PC-3 (cell line): ENCODE results near the gene MDM4. TPM values are rescaled to one million over a fixed set of nuclear protein-coding genes. Genes with fewer than 3 reads are reported as not detected.

Source experiments
- ATAC-seq: fragments of 200-7000 bp; cut with Tn5 transposase; 2 replicates; pipeline ENCODE4 v1.9.1; 2020; ENCODE audit warnings: mild to moderate bottlenecking, moderate library complexity
- BruUV-seq: library from RNA; stranded (reverse); fragments of 400-500 nt; replicated peaks from 2 replicates; lab custom pipeline; 2021; lab: Mats Ljungman, UMichigan
- CTCF ChIA-PET: fragments of 300-600 bp; sonication (Branson Sonifier 250); formaldehyde crosslinking; loops from one replicate; lab custom pipeline; 2022; ENCODE audit warnings: antibody characterized with exemption; lab: Charles Lee
- POLR2A ChIA-PET: fragments of 300-600 bp; sonication (Branson Sonifier 250); formaldehyde crosslinking; loops from one replicate; lab custom pipeline; 2022; ENCODE audit warnings: antibody characterized with exemption; ENCODE audit not compliant: unreplicated experiment; lab: Charles Lee
- DNase-seq: peaks from one replicate; pipeline ENCODE4 v3.0.0-alpha.2; 2015
- H2AFZ ChIP-seq: fragments of 300-600 bp; sonication (generic); 2 replicates; pipeline ENCODE4 v1.6.0; 2016; ENCODE audit warnings: antibody characterized with exemption, low read length
- H3F3A ChIP-seq: fragments of 300-600 bp; sonication (generic); one replicate; pipeline ENCODE4 v1.6.0; 2017; ENCODE audit warnings: antibody characterized with exemption, low read length, control low read depth, mild to moderate bottlenecking; ENCODE audit not compliant: unreplicated experiment
- H3K27ac ChIP-seq: fragments of 300-600 bp; sonication (generic); 2 replicates; pipeline ENCODE4 v1.5.1; 2016; ENCODE audit warnings: mild to moderate bottlenecking, low read length
- H3K27me3 ChIP-seq: fragments of 300-600 bp; sonication (generic); 2 replicates; pipeline ENCODE4 v1.6.1; 2016; ENCODE audit warnings: low read length, mixed read lengths
- H3K36me3 ChIP-seq: fragments of 300-600 bp; sonication (generic); 2 replicates; pipeline ENCODE4 v1.6.1; 2016; ENCODE audit warnings: low read depth, mixed run types, low read length, mixed read lengths
- H3K4me1 ChIP-seq: fragments of 300-600 bp; sonication (generic); 2 replicates; pipeline ENCODE4 v1.5.1; 2016; ENCODE audit warnings: low read length; ENCODE audit not compliant: insufficient read depth
- H3K4me2 ChIP-seq: fragments of 300-600 bp; sonication (generic); 2 replicates; pipeline ENCODE4 v1.6.0; 2016; ENCODE audit warnings: low read length
- H3K4me3 ChIP-seq: fragments of 300-600 bp; sonication (generic); 2 replicates; pipeline ENCODE4 v1.5.1; 2016; ENCODE audit warnings: mild to moderate bottlenecking, low read length, mixed read lengths
- H3K79me2 ChIP-seq: fragments of 300-600 bp; sonication (generic); 2 replicates; pipeline ENCODE4 v1.6.1; 2017; ENCODE audit warnings: low read length, mixed read lengths
- H3K9ac ChIP-seq: fragments of 300-600 bp; sonication (generic); 2 replicates; pipeline ENCODE4 v1.6.0; 2016; ENCODE audit warnings: mild to moderate bottlenecking, low read length
- H3K9me2 ChIP-seq: fragments of 300-600 bp; sonication (generic); replicated peaks from 2 replicates; pipeline ENCODE4 v1.6.1; 2016; ENCODE audit warnings: mixed run types, low read length, mixed read lengths
- H3K9me3 ChIP-seq: fragments of 300-600 bp; sonication (generic); 2 replicates; pipeline ENCODE4 v1.6.1; 2016; ENCODE audit warnings: low read length, mixed read lengths
- H4K20me1 ChIP-seq: fragments of 300-600 bp; sonication (generic); 2 replicates; pipeline ENCODE4 v1.6.1; 2016; ENCODE audit warnings: low read length, mixed read lengths
- CTCF ChIP-seq: fragments of 300-600 bp; sonication (generic); conservative IDR thresholded peaks from 2 replicates; pipeline ENCODE4 v1.5.1; 2017; ENCODE audit warnings: antibody characterized with exemption, low read depth, mild to moderate bottlenecking, low read length
- EZH2 ChIP-seq: fragments of 300-600 bp; sonication (generic); IDR thresholded peaks from one replicate; pipeline ENCODE4 v1.6.1; 2017; ENCODE audit warnings: antibody characterized with exemption, mild to moderate bottlenecking, low read length; ENCODE audit not compliant: unreplicated experiment
- EZH2phosphoT487 ChIP-seq: fragments of 300-600 bp; sonication (generic); IDR thresholded peaks from 2 replicates; pipeline ENCODE4 v1.6.1; 2018; ENCODE audit warnings: mild to moderate bottlenecking, antibody characterized with exemption, low read length, borderline replicate concordance
- intact Hi-C: fragments of 100-400 bp; cut with micrococcal nuclease; formaldehyde crosslinking; loops from 2 replicates; pipeline ENCODE4 v1.9.0; 2023
- total RNA-seq: library from RNA; depleted of rRNA; stranded (reverse); fragments of >200 nt; gene quantifications from 2 replicates; pipeline ENCODE4 v1.2.3, GENCODE V29; 2014

MDM4 gene
- total RNA-seq, 1 experiment from 2014 or later: 36.3 TPM

DNA sequence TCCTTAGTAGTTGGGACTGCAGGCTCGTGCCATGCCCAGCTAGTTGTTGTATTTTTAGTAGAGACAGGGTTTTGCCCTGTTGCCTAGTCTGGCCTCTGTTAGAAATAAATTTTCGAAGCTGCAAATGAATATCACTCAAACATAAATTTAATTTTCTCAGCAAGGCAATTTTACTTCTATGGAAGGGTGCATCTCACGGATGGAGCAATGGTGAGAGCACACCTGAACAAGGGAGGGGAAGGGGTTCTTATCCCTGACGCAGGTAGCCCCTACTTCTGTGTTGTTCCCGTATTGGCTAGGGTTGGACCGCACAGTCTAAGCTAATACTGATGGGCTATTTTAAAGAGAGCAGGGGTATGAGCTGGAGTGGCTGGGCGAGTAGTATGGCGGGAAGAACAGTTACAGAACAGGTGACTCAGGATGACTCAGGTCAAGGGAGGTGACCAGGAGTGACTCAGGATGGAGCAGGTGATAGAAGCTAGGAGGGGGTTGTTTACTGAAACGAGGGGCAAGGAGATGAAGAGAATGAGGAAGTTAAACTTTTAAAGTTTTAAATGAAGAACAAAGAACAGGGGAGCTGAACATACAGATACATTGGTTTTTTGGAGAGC is 7.5 kb downstream of the MDM4 start:
- H3K27me3 ChIP-seq: no peaks in the 10 kb centered on the region
- peaks cover 19% of the 10 kb centered on the region for H3K9me3 ChIP-seq
- H3K4me1 ChIP-seq: no peaks in the 10 kb centered on the region
- ATAC-seq: peak; percentile 90
- DNase-seq: peak; percentile 94
- H3K36me3 ChIP-seq: peaks cover 88% of the 10 kb centered on the region
- CTCF ChIA-PET: no interaction called here
- no peaks in the 10 kb centered on the region for H3K9me2 ChIP-seq
- H2AFZ ChIP-seq: no peak overlapping the region
- no peak for TF ChIP-seq CTCF
- no peak for TF ChIP-seq EZH2
- TF ChIP-seq EZH2phosphoT487: no peak
- H3K4me3 ChIP-seq: peak overlapping the region; percentile 11; the same call in 1 of the 2 replicates
- H4K20me1 ChIP-seq: no peaks in the 10 kb centered on the region
- H3K4me2 ChIP-seq: no peak overlapping the region
- H3K9ac ChIP-seq: no peak overlapping the region
- intact Hi-C loops: no loop called here
- H3K27ac ChIP-seq: peak overlapping the region; percentile 54
- H3K79me2 ChIP-seq: peaks cover 66% of the 10 kb centered on the region
- peaks cover 4% of the 10 kb centered on the region for H3F3A ChIP-seq
- POLR2A ChIA-PET: no interaction called here
- no TSS peak for BruUV-seq

GRCh38 chr1:204524986-204525385 is 8.8 kb downstream of the MDM4 start:
- Histone ChIP-seq H3K4me3 (no peak overlapping the region), H3K27me3 (no peaks in the 10 kb centered on the region), H3K9me3 (peaks cover 19% of the 10 kb centered on the region), H4K20me1 (no peaks in the 10 kb centered on the region), H2AFZ (no peak overlapping the region), H3K4me1 (no peaks in the 10 kb centered on the region), H3K27ac (no peak overlapping the region), H3K79me2 (peaks cover 54% of the 10 kb centered on the region), H3K4me2 (no peak overlapping the region), H3K9me2 (no peaks in the 10 kb centered on the region), H3K9ac (no peak overlapping the region), H3F3A (peaks cover 4% of the 10 kb centered on the region), H3K36me3 (peaks cover 91% of the 10 kb centered on the region)
- ATAC-seq (no peak), DNase-seq (no peak)
- POLR2A ChIA-PET: interaction anchor here (0.6 kb wide), 1 partner anchor 14 kb away, joined by 4 read pairs; no protein-coding TSS in a partner anchor
- no TSS peak for BruUV-seq
- intact Hi-C loops: no loop called here
- TF ChIP-seq CTCF (no peak), EZH2phosphoT487 (no peak), EZH2 (no peak)
- CTCF ChIA-PET: interaction anchor here (0.6 kb wide), 1 partner anchor 147 kb away, joined by 3 read pairs; no protein-coding TSS in a partner anchor

- ChIA-PET POLR2A (no interaction called here), CTCF (interaction anchor here (0.7 kb wide), 1 partner anchor 279 kb away, joined by 5 read pairs; no protein-coding TSS in a partner anchor)
- TSS peak; percentile 2 for BruUV-seq
- ATAC-seq: no peak
- intact Hi-C loops: no loop called here
- DNase-seq: no peak
- H3K9me3 ChIP-seq: peaks cover 6% of the 10 kb centered on the region
- no peak for TF ChIP-seq EZH2
- TF ChIP-seq EZH2phosphoT487: no peak
- TF ChIP-seq CTCF: no peak
- no peak overlapping the region for H3K27ac ChIP-seq
- H3K4me3 ChIP-seq: no peak overlapping the region
- no peaks in the 10 kb centered on the region for H3K4me1 ChIP-seq
- peaks cover 93% of the 10 kb centered on the region for H3K36me3 ChIP-seq
- H3K9me2 ChIP-seq: no peaks in the 10 kb centered on the region
- no peak overlapping the region for H2AFZ ChIP-seq
- H3K9ac ChIP-seq: no peak overlapping the region
- no peaks in the 10 kb centered on the region for H3K27me3 ChIP-seq
- peaks cover 4% of the 10 kb centered on the region for H3F3A ChIP-seq
- no peak overlapping the region for H3K4me2 ChIP-seq
- H3K79me2 ChIP-seq: peaks cover 24% of the 10 kb centered on the region
- H4K20me1 ChIP-seq: no peaks in the 10 kb centered on the region
Observed at GRCh38 chr1:204528241-204528640, 12.0 kb downstream of the MDM4 start.
